WTC11 (cell line): ENCODE measurements around the gene EEF1AKMT1. TPM values are rescaled to one million over a fixed set of nuclear protein-coding genes. Genes with fewer than 3 reads are reported as not detected.

ENCODE experiments used
- ATAC-seq: fragments of 200-7000 bp; cut with Tn5 transposase; 2 replicates; pipeline ENCODE4 v1.10.0; 2021; ENCODE audit warnings: mild to moderate bottlenecking, moderate library complexity
- CTCF ChIA-PET: fragments of 300-600 bp; sonication (Branson Sonifier 250); formaldehyde crosslinking; loops from one replicate; lab custom pipeline; 2021; ENCODE audit warnings: antibody characterized with exemption; lab: Charles Lee
- POLR2A ChIA-PET: fragments of 350-600 bp; sonication (Branson Sonifier 250); formaldehyde crosslinking; loops from one replicate; lab custom pipeline; 2021; ENCODE audit warnings: antibody characterized with exemption; lab: Charles Lee
- DNase-seq: peaks from one replicate; pipeline ENCODE4 v3.0.0; 2021; ENCODE audit warnings: low spot score
- H3K27ac Mint-ChIP-seq: 2 replicates; pipeline ENCODE4 v1.8.0; 2021; ENCODE audit warnings: mixed read lengths
- H3K27me3 Mint-ChIP-seq: 2 replicates; pipeline ENCODE4 v1.8.0; 2021; ENCODE audit warnings: low read depth, mild to moderate bottlenecking, moderate library complexity, mixed read lengths
- H3K36me3 Mint-ChIP-seq: 2 replicates; pipeline ENCODE4 v1.8.0; 2021; ENCODE audit warnings: mixed read lengths
- H3K4me1 Mint-ChIP-seq: 2 replicates; pipeline ENCODE4 v1.8.0; 2022; ENCODE audit warnings: mixed read lengths
- H3K4me3 Mint-ChIP-seq: 2 replicates; pipeline ENCODE4 v1.8.0; 2021; ENCODE audit warnings: mild to moderate bottlenecking, moderate library complexity, mixed read lengths
- H3K9me3 Mint-ChIP-seq: 2 replicates; pipeline ENCODE4 v1.8.0; 2021; ENCODE audit warnings: mixed read lengths
- ATF1 ChIP-seq: sonication (generic); formaldehyde crosslinking; IDR thresholded peaks from 2 replicates; pipeline ENCODE4 v1.8.1; 2023; ENCODE audit warnings: mild to moderate bottlenecking, moderate library complexity, missing genetic modification reagents
- CREB1 ChIP-seq: sonication (generic); formaldehyde crosslinking; IDR thresholded peaks from 2 replicates; pipeline ENCODE4 v1.8.0; 2023; ENCODE audit warnings: mild to moderate bottlenecking, missing genetic modification reagents
- CREM ChIP-seq: sonication (generic); formaldehyde crosslinking; IDR thresholded peaks from 2 replicates; pipeline ENCODE4 v1.8.1; 2022; ENCODE audit warnings: mild to moderate bottlenecking, missing genetic modification reagents, moderate library complexity
- FOXK1 ChIP-seq: sonication (generic); formaldehyde crosslinking; IDR thresholded peaks from 2 replicates; pipeline ENCODE4 v1.8.0; 2022; ENCODE audit warnings: mild to moderate bottlenecking, moderate library complexity, missing genetic modification reagents
- GRHL2 ChIP-seq: fragments of 250-450 bp; sonication (Bioruptor Pico); IDR thresholded peaks from 2 replicates; pipeline ENCODE4 v1.8.0; 2022; ENCODE audit warnings: mild to moderate bottlenecking, moderate library complexity; ENCODE audit not compliant: insufficient replicate concordance, severe bottlenecking
- JAZF1 ChIP-seq: fragments of 250-450 bp; sonication (Bioruptor Pico); IDR thresholded peaks from 2 replicates; pipeline ENCODE4 v1.9.0; 2021; ENCODE audit warnings: moderate library complexity, mild to moderate bottlenecking, inconsistent platforms
- JUN ChIP-seq: sonication (generic); formaldehyde crosslinking; IDR thresholded peaks from 2 replicates; pipeline ENCODE4 v1.8.0; 2023; ENCODE audit warnings: mild to moderate bottlenecking, missing genetic modification reagents
- KAT7 ChIP-seq: sonication (generic); formaldehyde crosslinking; IDR thresholded peaks from 2 replicates; pipeline ENCODE4 v1.8.1; 2023; ENCODE audit warnings: missing genetic modification reagents, mild to moderate bottlenecking, borderline replicate concordance
- MXD4 ChIP-seq: fragments of 250-450 bp; sonication (Bioruptor Pico); IDR thresholded peaks from 2 replicates; pipeline ENCODE4 v1.8.0; 2021; ENCODE audit warnings: mild to moderate bottlenecking, moderate library complexity, borderline replicate concordance
- MYBL2 ChIP-seq: sonication (generic); formaldehyde crosslinking; IDR thresholded peaks from 2 replicates; pipeline ENCODE4 v1.8.1; 2023; ENCODE audit warnings: mild to moderate bottlenecking, moderate library complexity, missing genetic modification reagents
- NFYB ChIP-seq: sonication (generic); formaldehyde crosslinking; conservative IDR thresholded peaks from 2 replicates; pipeline ENCODE4 v1.8.0; 2022; ENCODE audit warnings: low read depth, missing genetic modification reagents
- PRRX2 ChIP-seq: fragments of 250-450 bp; sonication (Bioruptor Pico); IDR thresholded peaks from 2 replicates; pipeline ENCODE4 v1.8.0; 2021; ENCODE audit warnings: mild to moderate bottlenecking
- RELA ChIP-seq: sonication (generic); formaldehyde crosslinking; IDR thresholded peaks from 2 replicates; pipeline ENCODE4 v1.8.1; 2022; ENCODE audit warnings: missing genetic modification reagents, mild to moderate bottlenecking, borderline replicate concordance
- SMAD3 ChIP-seq: sonication (generic); formaldehyde crosslinking; IDR thresholded peaks from 2 replicates; pipeline ENCODE4 v1.8.0; 2022; ENCODE audit warnings: missing genetic modification reagents, mild to moderate bottlenecking, borderline replicate concordance
- SMAD4 ChIP-seq: sonication (generic); formaldehyde crosslinking; IDR thresholded peaks from 2 replicates; pipeline ENCODE4 v1.8.0; 2022; ENCODE audit warnings: mild to moderate bottlenecking, missing genetic modification reagents
- TEAD4 ChIP-seq: sonication (generic); formaldehyde crosslinking; IDR thresholded peaks from 2 replicates; pipeline ENCODE4 v1.8.0; 2022; ENCODE audit warnings: mild to moderate bottlenecking, missing genetic modification reagents
- USF1 ChIP-seq: sonication (generic); formaldehyde crosslinking; IDR thresholded peaks from 2 replicates; pipeline ENCODE4 v1.8.0; 2022; ENCODE audit warnings: mild to moderate bottlenecking, missing genetic modification reagents
- ZBTB21 ChIP-seq: sonication (generic); formaldehyde crosslinking; IDR thresholded peaks from 2 replicates; pipeline ENCODE4 v1.8.1; 2023; ENCODE audit warnings: mild to moderate bottlenecking, missing genetic modification reagents, borderline replicate concordance
- ZNF121 ChIP-seq: sonication (generic); formaldehyde crosslinking; IDR thresholded peaks from 2 replicates; pipeline ENCODE4 v1.8.0; 2023; ENCODE audit warnings: missing genetic modification reagents
- ZNF138 ChIP-seq: sonication (generic); formaldehyde crosslinking; conservative IDR thresholded peaks from 2 replicates; pipeline ENCODE4 v1.8.1; 2022; ENCODE audit warnings: mild to moderate bottlenecking, moderate library complexity, missing genetic modification reagents
- ZNF263 ChIP-seq: sonication (generic); formaldehyde crosslinking; IDR thresholded peaks from 2 replicates; pipeline ENCODE4 v1.8.1; 2022; ENCODE audit warnings: low read depth, mild to moderate bottlenecking, moderate library complexity, missing genetic modification reagents
- ZSCAN18 ChIP-seq: fragments of 250-450 bp; sonication (Bioruptor Pico); IDR thresholded peaks from 2 replicates; pipeline ENCODE4 v2.1.2; 2022; ENCODE audit warnings: mild to moderate bottlenecking, moderate library complexity
- total RNA-seq: library from RNA; stranded (reverse); gene quantifications from 3 replicates; pipeline ENCODE4 v1.2.3, GENCODE V29; 2021
- TF ChIP-seq, protein P1 (sequence below): fragments of 250-450 bp; sonication (Bioruptor Pico); IDR thresholded peaks from 2 replicates; pipeline ENCODE4 v1.8.0; 2021; ENCODE audit warnings: mild to moderate bottlenecking
- TF ChIP-seq, protein P2 (sequence below): fragments of 250-450 bp; sonication (Bioruptor Pico); IDR thresholded peaks from 2 replicates; pipeline ENCODE4 v1.9.0; 2021; ENCODE audit warnings: mild to moderate bottlenecking
- TF ChIP-seq, protein P3 (sequence below): sonication (generic); formaldehyde crosslinking; IDR thresholded peaks from 2 replicates; pipeline ENCODE4 v1.8.1; 2022; ENCODE audit warnings: mild to moderate bottlenecking, moderate library complexity, missing genetic modification reagents

The EEF1AKMT1 gene
- total RNA-seq, 1 experiment from 2014 or later, result 2.6 TPM

DNA sequence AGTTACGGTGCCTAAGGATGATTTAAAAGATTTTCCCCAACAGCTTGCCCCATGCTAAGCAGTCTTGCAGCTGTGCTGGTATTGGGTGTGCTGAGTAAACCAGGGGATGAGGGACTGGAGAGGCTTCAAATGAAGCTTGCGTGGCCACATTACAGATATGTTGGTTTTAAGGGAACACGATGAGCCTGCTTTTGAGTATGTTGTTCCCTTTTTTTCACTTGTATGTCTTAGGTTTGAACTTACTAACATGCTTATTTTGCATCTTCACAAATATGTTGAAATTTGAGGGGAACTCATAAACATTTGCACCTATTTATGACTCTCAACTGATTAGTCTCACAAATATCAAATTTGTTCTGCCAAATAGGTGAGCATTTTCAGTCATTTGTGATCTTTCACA is 72.3 kb downstream of the EEF1AKMT1 start (continued):
- TF ChIP-seq, protein P1, sequence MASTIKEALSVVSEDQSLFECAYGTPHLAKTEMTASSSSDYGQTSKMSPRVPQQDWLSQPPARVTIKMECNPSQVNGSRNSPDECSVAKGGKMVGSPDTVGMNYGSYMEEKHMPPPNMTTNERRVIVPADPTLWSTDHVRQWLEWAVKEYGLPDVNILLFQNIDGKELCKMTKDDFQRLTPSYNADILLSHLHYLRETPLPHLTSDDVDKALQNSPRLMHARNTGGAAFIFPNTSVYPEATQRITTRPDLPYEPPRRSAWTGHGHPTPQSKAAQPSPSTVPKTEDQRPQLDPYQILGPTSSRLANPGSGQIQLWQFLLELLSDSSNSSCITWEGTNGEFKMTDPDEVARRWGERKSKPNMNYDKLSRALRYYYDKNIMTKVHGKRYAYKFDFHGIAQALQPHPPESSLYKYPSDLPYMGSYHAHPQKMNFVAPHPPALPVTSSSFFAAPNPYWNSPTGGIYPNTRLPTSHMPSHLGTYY, result no peak
- no peak for TF ChIP-seq ZNF263 (CRISPR knock-in tag)
- TF ChIP-seq NFYB (CRISPR knock-in tag), result no peak
- TF ChIP-seq ZNF121, result no peak
- TF ChIP-seq CREB1 (CRISPR knock-in tag), result no peak
- no peak for TF ChIP-seq ZBTB21 (CRISPR knock-in tag)
- TF ChIP-seq TEAD4 (CRISPR knock-in tag), result no peak

DNA sequence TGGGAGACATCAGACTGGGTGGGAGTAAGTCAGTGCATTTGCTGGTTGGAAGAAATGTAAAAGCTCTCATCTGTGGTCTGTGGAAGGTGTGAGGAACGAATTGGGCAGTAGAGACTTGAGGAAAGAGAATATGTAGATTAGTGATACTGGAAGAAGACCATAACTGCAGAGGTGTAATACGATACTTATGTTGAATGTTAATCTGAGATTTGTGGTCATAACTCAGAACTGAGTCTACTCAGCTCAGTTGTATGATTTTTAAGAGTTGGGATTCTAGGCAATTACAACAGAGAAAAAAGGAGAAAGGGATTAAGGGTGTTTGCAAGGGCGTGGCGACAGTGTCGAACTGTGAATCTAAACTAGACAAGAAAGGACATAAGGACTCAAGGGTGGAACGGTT is 73.5 kb downstream of the EEF1AKMT1 start:
- ATAC-seq (no peak), DNase-seq (no peak)
- ChIA-PET POLR2A (interaction anchor here (0.6 kb wide), 1 partner anchor 174 kb away, joined by 3 read pairs; no protein-coding TSS in a partner anchor), CTCF (interaction anchor here (1.4 kb wide), 1 partner anchor 208 kb away, joined by 3 read pairs; no protein-coding TSS in a partner anchor)
- no peak overlapping the region for H3K4me3 Mint-ChIP-seq
- no peak overlapping the region for H3K27ac Mint-ChIP-seq
- H3K27me3 Mint-ChIP-seq, result peaks cover 42% of the 10 kb centered on the region
- peaks cover 10% of the 10 kb centered on the region for H3K4me1 Mint-ChIP-seq
- H3K9me3 Mint-ChIP-seq, result no peaks in the 10 kb centered on the region
- H3K36me3 Mint-ChIP-seq, result no peaks in the 10 kb centered on the region
- no peak for TF ChIP-seq KAT7 (CRISPR knock-in tag)
- no peak for TF ChIP-seq PRRX2 (CRISPR knock-in tag)
- TF ChIP-seq USF1 (CRISPR knock-in tag), result no peak
- no peak for TF ChIP-seq MXD4 (CRISPR knock-in tag)
- no peak for TF ChIP-seq ZSCAN18 (CRISPR knock-in tag)
- TF ChIP-seq MYBL2 (CRISPR knock-in tag), result no peak
- TF ChIP-seq, protein P2, sequence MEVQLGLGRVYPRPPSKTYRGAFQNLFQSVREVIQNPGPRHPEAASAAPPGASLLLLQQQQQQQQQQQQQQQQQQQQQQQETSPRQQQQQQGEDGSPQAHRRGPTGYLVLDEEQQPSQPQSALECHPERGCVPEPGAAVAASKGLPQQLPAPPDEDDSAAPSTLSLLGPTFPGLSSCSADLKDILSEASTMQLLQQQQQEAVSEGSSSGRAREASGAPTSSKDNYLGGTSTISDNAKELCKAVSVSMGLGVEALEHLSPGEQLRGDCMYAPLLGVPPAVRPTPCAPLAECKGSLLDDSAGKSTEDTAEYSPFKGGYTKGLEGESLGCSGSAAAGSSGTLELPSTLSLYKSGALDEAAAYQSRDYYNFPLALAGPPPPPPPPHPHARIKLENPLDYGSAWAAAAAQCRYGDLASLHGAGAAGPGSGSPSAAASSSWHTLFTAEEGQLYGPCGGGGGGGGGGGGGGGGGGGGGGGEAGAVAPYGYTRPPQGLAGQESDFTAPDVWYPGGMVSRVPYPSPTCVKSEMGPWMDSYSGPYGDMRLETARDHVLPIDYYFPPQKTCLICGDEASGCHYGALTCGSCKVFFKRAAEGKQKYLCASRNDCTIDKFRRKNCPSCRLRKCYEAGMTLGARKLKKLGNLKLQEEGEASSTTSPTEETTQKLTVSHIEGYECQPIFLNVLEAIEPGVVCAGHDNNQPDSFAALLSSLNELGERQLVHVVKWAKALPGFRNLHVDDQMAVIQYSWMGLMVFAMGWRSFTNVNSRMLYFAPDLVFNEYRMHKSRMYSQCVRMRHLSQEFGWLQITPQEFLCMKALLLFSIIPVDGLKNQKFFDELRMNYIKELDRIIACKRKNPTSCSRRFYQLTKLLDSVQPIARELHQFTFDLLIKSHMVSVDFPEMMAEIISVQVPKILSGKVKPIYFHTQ, result no peak
- no peak for TF ChIP-seq GRHL2 (CRISPR knock-in tag)
- no peak for TF ChIP-seq JUN (CRISPR knock-in tag)
- no peak for TF ChIP-seq ZNF121
- no peak for TF ChIP-seq JAZF1 (CRISPR knock-in tag)
- no peak for TF ChIP-seq ZNF263 (CRISPR knock-in tag)
- no peak for TF ChIP-seq SMAD4
- TF ChIP-seq ZNF138 (CRISPR knock-in tag), result no peak
- no peak for TF ChIP-seq CREM
- no peak for TF ChIP-seq SMAD3
- no peak for TF ChIP-seq RELA (CRISPR knock-in tag)
- no peak for TF ChIP-seq ATF1 (CRISPR knock-in tag)
- no peak for TF ChIP-seq FOXK1
- TF ChIP-seq, protein P3, sequence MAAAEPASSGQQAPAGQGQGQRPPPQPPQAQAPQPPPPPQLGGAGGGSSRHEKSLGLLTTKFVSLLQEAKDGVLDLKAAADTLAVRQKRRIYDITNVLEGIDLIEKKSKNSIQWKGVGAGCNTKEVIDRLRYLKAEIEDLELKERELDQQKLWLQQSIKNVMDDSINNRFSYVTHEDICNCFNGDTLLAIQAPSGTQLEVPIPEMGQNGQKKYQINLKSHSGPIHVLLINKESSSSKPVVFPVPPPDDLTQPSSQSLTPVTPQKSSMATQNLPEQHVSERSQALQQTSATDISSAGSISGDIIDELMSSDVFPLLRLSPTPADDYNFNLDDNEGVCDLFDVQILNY (CRISPR knock-in tag), result no peak
